SK-N-MC (cell line): Measurements from ENCODE around the gene GATAD2A.
"Not testable (repeated sequence)": the region's sequence is repeated elsewhere in the genome, so short reads cannot be mapped to it uniquely, and the experiment has no call there.

Experiments
- DNase-seq: peaks from one replicate; pipeline ENCODE4 v3.0.0-alpha.2; 2011; ENCODE audit warnings: low read depth, low spot score
- H3K27ac ChIP-seq: fragments of 200-600 bp; sonication (generic); 2 replicates; pipeline ENCODE4 v1.5.1; 2016; ENCODE audit warnings: mixed run types
- H3K36me3 ChIP-seq: fragments of 200-600 bp; sonication (generic); 2 replicates; pipeline ENCODE4 v1.6.1; 2017; ENCODE audit warnings: antibody characterized with exemption, low read length, mixed read lengths; ENCODE audit not compliant: insufficient read depth
- H3K4me3 ChIP-seq: fragments of 200-600 bp; sonication (generic); 2 replicates; pipeline ENCODE4 v1.5.1; 2016
- H3K9ac ChIP-seq: fragments of 200-600 bp; sonication (generic); 2 replicates; pipeline ENCODE4 v1.8.0; 2017; ENCODE audit warnings: mixed run types, mixed read lengths; ENCODE audit not compliant: insufficient read length
- H3K9me3 ChIP-seq: fragments of 200-600 bp; sonication (generic); 2 replicates; pipeline ENCODE4 v1.6.1; 2017; ENCODE audit warnings: low read depth, mild to moderate bottlenecking, antibody characterized with exemption, low read length, moderate library complexity, mixed read lengths
- EZH2 ChIP-seq: fragments of 200-600 bp; sonication (generic); IDR thresholded peaks from one replicate; pipeline ENCODE4 v1.6.1; 2017; ENCODE audit warnings: antibody characterized with exemption
- FOXP2 ChIP-seq: optimal IDR thresholded peaks from 2 replicates; pipeline ENCODE3; 2011; ENCODE audit warnings: mild to moderate bottlenecking, moderate library complexity; ENCODE audit not compliant: insufficient read depth; ENCODE audit errors: extremely low read length, control extremely low read depth
- POLR2AphosphoS5 ChIP-seq: IDR thresholded peaks from 2 replicates; pipeline ENCODE4 v1.6.1; 2012; ENCODE audit warnings: mild to moderate bottlenecking, low read depth, low read length, borderline replicate concordance

Gene GATAD2A

GRCh38 chr19:19385131-19385895, 20.2 kb upstream of the GATAD2A start:
- TF ChIP-seq FOXP2 (no peak), POLR2AphosphoS5 (peak; percentile 56; the same call in 1 of the 2 replicates), EZH2 (no peak)
- Histone ChIP-seq H3K36me3 (no peaks in the 10 kb centered on the region), H3K4me3 (peak overlapping the region; percentile 84), H3K27ac (peak overlapping the region; percentile 60; the same call in 1 of the 2 replicates), H3K9me3 (no peaks in the 10 kb centered on the region), H3K9ac (no peak overlapping the region)
- peak; percentile 96 for DNase-seq

GRCh38 chr19:19385896-19386869, 19.3 kb upstream of the GATAD2A start:
- no peak for DNase-seq
- peak overlapping the region; percentile 85 for H3K9ac ChIP-seq
- no peaks in the 10 kb centered on the region for H3K36me3 ChIP-seq
- no peaks in the 10 kb centered on the region for H3K9me3 ChIP-seq
- TF ChIP-seq FOXP2 (no peak), EZH2 (no peak), POLR2AphosphoS5 (no peak)
- no peak overlapping the region for H3K27ac ChIP-seq
- H3K4me3 ChIP-seq: peak overlapping the region; percentile 84

GRCh38 chr19:19387108-19387507, 18.4 kb upstream of the GATAD2A start:
- Histone ChIP-seq H3K9ac (peak overlapping the region; percentile 85), H3K9me3 (no peaks in the 10 kb centered on the region), H3K27ac (no peak overlapping the region), H3K36me3 (no peaks in the 10 kb centered on the region), H3K4me3 (peak overlapping the region; percentile 84)
- DNase-seq: no peak
- TF ChIP-seq FOXP2 (no peak), POLR2AphosphoS5 (no peak), EZH2 (no peak)

GRCh38 chr19:19388568-19389555, 16.6 kb upstream of the GATAD2A start:
- Histone ChIP-seq H3K36me3 (no peaks in the 10 kb centered on the region), H3K27ac (peak overlapping the region; percentile 34; the same call in 1 of the 2 replicates), H3K9me3 (no peaks in the 10 kb centered on the region), H3K9ac (peak overlapping the region; percentile 7), H3K4me3 (no peak overlapping the region)
- no peak for TF ChIP-seq FOXP2
- TF ChIP-seq EZH2: no peak
- TF ChIP-seq POLR2AphosphoS5: no peak
- no peak for DNase-seq

GRCh38 chr19:19389683-19390082, 15.8 kb upstream of the GATAD2A start:
- not testable (repeated sequence) for H3K4me3 ChIP-seq, H3K36me3 ChIP-seq, H3K9me3 ChIP-seq, H3K27ac ChIP-seq, DNase-seq, H3K9ac ChIP-seq

GRCh38 chr19:19394333-19394732, 11.1 kb upstream of the GATAD2A start:
- H3K9me3 ChIP-seq, H3K9ac ChIP-seq, H3K36me3 ChIP-seq, DNase-seq, H3K4me3 ChIP-seq: not testable (repeated sequence)
- 0 out of 2 replicates have a peak overlapping the region, but pooled peaks have one; percentile 60 for H3K27ac ChIP-seq

GRCh38 chr19:19399733-19400433, 5.6 kb upstream of the GATAD2A start:
- H3K27ac ChIP-seq: peak overlapping the region; percentile 67
- H3K9me3 ChIP-seq: no peaks in the 10 kb centered on the region
- H3K36me3 ChIP-seq: no peaks in the 10 kb centered on the region
- DNase-seq: no peak
- H3K9ac ChIP-seq: peak overlapping the region; percentile 57
- TF ChIP-seq POLR2AphosphoS5 (no peak), EZH2 (no peak), FOXP2 (no peak)
- no peak overlapping the region for H3K4me3 ChIP-seq
